Ectodermal cell (in vitro differentiated cells): ENCODE results near the gene PDLIM5.
A peak's percentile ranks its signal among the peaks of the same experiment; 100 is the strongest.

Source experiments
- H3K27ac ChIP-seq: 2 replicates; pipeline ENCODE4 v1.7.0; 2013; ENCODE audit warnings: mild to moderate bottlenecking, low read depth, low read length; ENCODE audit not compliant: insufficient read depth, poor library complexity, severe bottlenecking
- H3K27me3 ChIP-seq: 2 replicates; pipeline ENCODE4 v1.7.0; 2013; ENCODE audit warnings: mild to moderate bottlenecking, low read length; ENCODE audit not compliant: insufficient read depth, control insufficient read depth, poor library complexity, severe bottlenecking
- H3K36me3 ChIP-seq: one replicate; pipeline ENCODE4 v1.7.0; 2013; ENCODE audit warnings: low read length; ENCODE audit not compliant: control insufficient read depth, insufficient read depth
- H3K4me1 ChIP-seq: one replicate; pipeline ENCODE4 v1.7.0; 2013; ENCODE audit warnings: low read length; ENCODE audit not compliant: control insufficient read depth, insufficient read depth
- H3K4me3 ChIP-seq: 2 replicates; pipeline ENCODE4 v1.7.0; 2013; ENCODE audit warnings: low read depth, low read length, control low read depth; ENCODE audit not compliant: insufficient read depth
- H3K9me3 ChIP-seq: 2 replicates; pipeline ENCODE4 v1.7.0; 2013; ENCODE audit warnings: mild to moderate bottlenecking, low read length, moderate library complexity; ENCODE audit not compliant: control insufficient read depth
- WGBS, 2 experiments: methylation state at CpG; one replicate each; pipeline ENCODE4 v1.1.7; 2013; ENCODE audit warnings: missing lambda C conversion rate in 2 of 2; 5-methylcytosine and 5-hydroxymethylcytosine counted together

The PDLIM5 gene

GRCh38 chr4:94567811-94568210, 116.1 kb downstream of the PDLIM5 start:
- Histone ChIP-seq H3K4me1 (no peaks in the 10 kb centered on the region), H3K4me3 (no peak overlapping the region), H3K27me3 (no peaks in the 10 kb centered on the region), H3K36me3 (no peaks in the 10 kb centered on the region), H3K9me3 (no peaks in the 10 kb centered on the region), H3K27ac (no peak overlapping the region)
- 69 to 96% methylated on average over 2 to 4 of the region's 5 CpGs for WGBS, 2 experiments

GRCh38 chr4:94570558-94570957, 118.8 kb downstream of the PDLIM5 start:
- H3K27ac ChIP-seq: no peak overlapping the region
- 100% methylated on average over 1 of the region's 1 CpG; no CpG with 5 or more reads in 1 of the 2 experiments for WGBS, 2 experiments

GRCh38 chr4:94571298-94571697, 119.6 kb downstream of the PDLIM5 start:
- H3K4me3 ChIP-seq: no peak overlapping the region
- H3K9me3 ChIP-seq: no peaks in the 10 kb centered on the region
- no peaks in the 10 kb centered on the region for H3K27me3 ChIP-seq
- no peaks in the 10 kb centered on the region for H3K36me3 ChIP-seq
- WGBS, 2 experiments: 60 to 72% methylated on average over 3 of the region's 4 CpGs
- H3K4me1 ChIP-seq: peaks cover 8% of the 10 kb centered on the region
- H3K27ac ChIP-seq: peak overlapping the region; percentile 11

More at GRCh38 chr4:94570558-94570957, 118.8 kb downstream of the PDLIM5 start:
- Histone ChIP-seq H3K27me3 (no peaks in the 10 kb centered on the region), H3K36me3 (no peaks in the 10 kb centered on the region), H3K9me3 (no peaks in the 10 kb centered on the region), H3K4me1 (peaks cover under 1% of the 10 kb centered on the region), H3K4me3 (no peak overlapping the region)

- WGBS, 2 experiments: 80 to 100% methylated on average over 1 to 2 of the region's 2 CpGs
- H3K27ac ChIP-seq: no peak overlapping the region
These were observed 120.0 kb downstream of the PDLIM5 start for GRCh38 chr4:94571715-94572114.

GRCh38 chr4:94574050-94574449, 122.3 kb downstream of the PDLIM5 start:
- no peaks in the 10 kb centered on the region for H3K9me3 ChIP-seq
- H3K4me1 ChIP-seq: peaks cover 18% of the 10 kb centered on the region
- no peak overlapping the region for H3K27ac ChIP-seq
- WGBS, 2 experiments: 80 to 85% methylated on average over 9 of the region's 9 CpGs
- H3K4me3 ChIP-seq: no peak overlapping the region
- no peaks in the 10 kb centered on the region for H3K27me3 ChIP-seq
- no peaks in the 10 kb centered on the region for H3K36me3 ChIP-seq

More at GRCh38 chr4:94571715-94572114, 120.0 kb downstream of the PDLIM5 start:
- Histone ChIP-seq H3K9me3 (no peaks in the 10 kb centered on the region), H3K4me3 (no peak overlapping the region), H3K27me3 (no peaks in the 10 kb centered on the region), H3K4me1 (peaks cover 12% of the 10 kb centered on the region), H3K36me3 (no peaks in the 10 kb centered on the region)

DNA sequence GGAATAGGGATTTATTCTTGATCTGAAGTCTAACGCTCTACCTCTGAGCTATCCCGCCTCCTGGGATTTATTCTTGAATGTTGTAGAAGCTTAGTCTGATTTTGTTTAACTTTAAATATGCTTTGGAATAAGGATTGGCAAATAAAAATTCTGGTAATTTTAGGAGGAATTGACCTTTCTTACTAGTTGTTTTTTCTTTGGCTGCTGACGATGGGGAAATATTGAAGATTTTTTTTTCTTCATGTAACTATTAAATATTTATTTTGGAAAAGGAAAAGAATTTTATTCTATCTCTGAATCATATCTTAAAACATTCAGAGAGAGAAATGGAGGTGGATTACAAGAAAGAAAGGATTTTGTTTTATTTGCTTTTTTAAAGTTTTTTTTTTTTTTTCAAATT, 122.9 kb downstream of the PDLIM5 start:
- Histone ChIP-seq H3K36me3 (no peaks in the 10 kb centered on the region), H3K4me1 (peaks cover 18% of the 10 kb centered on the region), H3K4me3 (no peak overlapping the region), H3K9me3 (no peaks in the 10 kb centered on the region), H3K27me3 (no peaks in the 10 kb centered on the region), H3K27ac (no peak overlapping the region)
- WGBS, 2 experiments: 93 to 100% methylated on average over 2 to 3 of the region's 3 CpGs

- H3K27ac ChIP-seq: peak overlapping the region; percentile 50
- H3K4me3 ChIP-seq: no peak overlapping the region
- H3K4me1 ChIP-seq: peaks cover 18% of the 10 kb centered on the region
- no peaks in the 10 kb centered on the region for H3K36me3 ChIP-seq
- WGBS, 2 experiments: 87% methylated on average over 10 of the region's 10 CpGs
- no peaks in the 10 kb centered on the region for H3K27me3 ChIP-seq
- no peaks in the 10 kb centered on the region for H3K9me3 ChIP-seq
These were observed 123.9 kb downstream of the PDLIM5 start for GRCh38 chr4:94575652-94576051.

DNA sequence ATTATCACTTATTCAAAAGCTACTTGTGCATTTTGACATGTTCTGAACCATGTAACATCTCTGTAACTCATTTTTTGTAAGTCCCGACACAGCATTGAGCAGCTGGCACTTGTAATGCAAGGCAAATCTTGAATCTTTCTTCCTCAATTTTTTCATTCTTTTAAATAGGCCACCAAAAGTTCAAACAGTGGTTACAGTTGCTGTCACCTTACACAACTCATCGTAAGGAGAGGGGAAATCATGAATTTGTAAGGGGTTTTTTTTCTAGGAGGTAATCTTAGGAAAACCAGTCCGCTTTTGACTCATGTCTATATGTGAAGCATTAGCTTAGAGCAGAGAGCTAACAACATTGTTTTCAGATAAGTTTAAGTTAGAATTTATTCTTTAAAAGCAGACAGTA, 124.5 kb downstream of the PDLIM5 start:
- H3K36me3 ChIP-seq: no peaks in the 10 kb centered on the region
- no peak overlapping the region for H3K4me3 ChIP-seq
- 80 to 84% methylated on average over 3 of the region's 3 CpGs for WGBS, 2 experiments
- H3K9me3 ChIP-seq: no peaks in the 10 kb centered on the region
- peak overlapping the region; percentile 50 for H3K27ac ChIP-seq
- peaks cover 18% of the 10 kb centered on the region for H3K4me1 ChIP-seq
- H3K27me3 ChIP-seq: no peaks in the 10 kb centered on the region

GRCh38 chr4:94577136-94577535, 125.4 kb downstream of the PDLIM5 start:
- Histone ChIP-seq H3K36me3 (no peaks in the 10 kb centered on the region), H3K27ac (no peak overlapping the region), H3K4me1 (peaks cover 18% of the 10 kb centered on the region), H3K27me3 (no peaks in the 10 kb centered on the region), H3K9me3 (no peaks in the 10 kb centered on the region), H3K4me3 (no peak overlapping the region)
- 0% methylated on average over 1 of the region's 1 CpG; no CpG with 5 or more reads in 1 of the 2 experiments for WGBS, 2 experiments

- Histone ChIP-seq H3K36me3 (no peaks in the 10 kb centered on the region), H3K9me3 (no peaks in the 10 kb centered on the region), H3K4me3 (no peak overlapping the region), H3K27me3 (no peaks in the 10 kb centered on the region), H3K4me1 (peaks cover 18% of the 10 kb centered on the region), H3K27ac (no peak overlapping the region)
- WGBS, 2 experiments: 100% methylated on average over 2 of the region's 2 CpGs; no CpG with 5 or more reads in 1 of the 2 experiments
These were observed 126.5 kb downstream of the PDLIM5 start for GRCh38 chr4:94578195-94578594.

DNA sequence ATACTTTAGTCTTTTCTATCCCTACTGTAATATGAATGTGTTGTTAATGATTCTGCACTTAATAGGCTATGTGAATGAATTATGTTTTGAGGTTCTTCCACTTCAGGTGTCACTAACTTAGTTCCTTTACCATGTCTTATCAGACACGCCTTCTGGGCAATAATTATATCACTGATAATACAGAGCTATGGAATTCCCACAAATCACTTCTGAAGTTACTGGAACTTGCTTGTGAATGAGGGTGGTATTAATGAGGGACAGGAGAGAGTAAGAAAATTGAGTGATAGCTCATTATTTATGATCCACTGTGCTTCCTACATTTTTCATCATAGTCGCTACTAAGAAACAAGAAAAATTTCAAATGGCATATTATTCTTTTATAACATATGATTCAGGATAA, 130.0 kb downstream of the PDLIM5 start:
- H3K4me3 ChIP-seq: no peak overlapping the region
- peaks cover 6% of the 10 kb centered on the region for H3K4me1 ChIP-seq
- WGBS, 2 experiments: 100% methylated on average over 1 of the region's 2 CpGs; no CpG with 5 or more reads in 1 of the 2 experiments
- H3K36me3 ChIP-seq: no peaks in the 10 kb centered on the region
- H3K9me3 ChIP-seq: no peaks in the 10 kb centered on the region
- no peak overlapping the region for H3K27ac ChIP-seq
- no peaks in the 10 kb centered on the region for H3K27me3 ChIP-seq
